Esophagus squamous epithelium (tissue), 5 donors: ENCODE measurements around the gene PMEPA1. TPM values are rescaled to one million over a fixed set of nuclear protein-coding genes. Genes with fewer than 3 reads are reported as not detected.
A peak's percentile ranks its signal among the peaks of the same experiment; 100 is the strongest.

Experiments
- DNase-seq: peaks from one replicate; lab custom pipeline; 2025; lab: John Stamatoyannopoulos, UW
- H3K27ac ChIP-seq, 4 donors: fragments of 200-600 bp; sonication (generic); one replicate each; pipeline ENCODE4 v1.5.1; 2016 to 2019; ENCODE audit warnings: mild to moderate bottlenecking in 1 of 4
- H3K27me3 ChIP-seq, 4 donors: fragments of 200-600 bp; sonication (generic); 1 replicate in 3 of 4; 2 replicates in 1 of 4; pipeline versions ENCODE4 v1.5.1 to v1.6.0; 2017 to 2021; ENCODE audit warnings: antibody characterized with exemption in 1 of 4
- H3K36me3 ChIP-seq, 3 donors: fragments of 200-600 bp; sonication (generic); one replicate each; pipeline ENCODE4 v1.5.1; 2016 to 2019
- H3K4me1 ChIP-seq, 3 donors: fragments of 200-600 bp; sonication (generic); one replicate each; pipeline ENCODE4 v1.5.1; 2017 to 2019
- H3K4me3 ChIP-seq, 4 donors: fragments of 200-600 bp; sonication (generic); 1 replicate in 3 of 4; 2 replicates in 1 of 4; pipeline ENCODE4 v1.5.1; 2016 to 2019; ENCODE audit warnings: mild to moderate bottlenecking in 2 of 4, moderate library complexity in 1 of 4
- H3K9me3 ChIP-seq, 3 donors: fragments of 200-600 bp; sonication (generic); one replicate each; pipeline ENCODE4 v1.5.1; 2016 to 2019
- POLR2A ChIP-seq, 4 donors: fragments of 450-650 bp; IDR thresholded peaks; one replicate each; pipeline ENCODE4 v1.6.1; 2017; ENCODE audit warnings: antibody characterized with exemption in 4 of 4, mild to moderate bottlenecking in 4 of 4, moderate library complexity in 3 of 4
- WGBS, 2 donors: methylation state at CpG; one replicate each; pipeline ENCODE4 v1.1.5; 2018; 5-methylcytosine and 5-hydroxymethylcytosine counted together
- intact Hi-C: fragments of 100-400 bp; cut with DNase I; formaldehyde crosslinking; loops from one replicate; pipeline ENCODE4 v1.15.0; 2022
- total RNA-seq, 4 donors: library from RNA; depleted of rRNA; stranded (reverse); fragments of >200 nt; gene quantifications; one replicate each; pipeline ENCODE4 v1.1.0, GENCODE V29; 2016
- TF ChIP-seq, protein P1 (sequence below), 6 experiments: fragments of 450-650 bp in 4 of 6; fragments of 200-600 bp in 2 of 6; sonication (generic) in 2 of 6; IDR thresholded peaks; one replicate each; pipeline ENCODE4 v1.5.1; 2016 to 2019; ENCODE audit warnings: antibody characterized with exemption in 6 of 6, mild to moderate bottlenecking in 4 of 6, moderate library complexity in 4 of 6
- donor health status: DM: yes; HTN: yes; CAD: no.

The PMEPA1 gene
- total RNA-seq, 4 donors from 2014 or later = 0.95 to 4.6 (median 2.6) TPM

GRCh38 chr20:57628047-57628961 is 81.5 kb downstream of the PMEPA1 start:
- H3K36me3 ChIP-seq = no peaks in the 10 kb centered on the region
- peak overlapping the region; percentile 14 to 82 (median 61) for H3K27ac ChIP-seq
- no peak overlapping the region for H3K4me3 ChIP-seq
- H3K27me3 ChIP-seq = peaks cover 0 to 11% (median 0%) of the 10 kb centered on the region in 4 donors
- peaks cover 0 to 19% (median 9%) of the 10 kb centered on the region in 3 donors for H3K4me1 ChIP-seq
- peaks cover 0 to 4% (median 0%) of the 10 kb centered on the region in 3 donors for H3K9me3 ChIP-seq
- peak; percentile 29 for DNase-seq
- WGBS, 2 donors = 2 to 21% methylated on average over 7 to 13 of the region's 29 CpGs
- TF ChIP-seq POLR2A (IDR thresholded peaks at IDR 0.05) = no peak
- TF ChIP-seq, protein P1, sequence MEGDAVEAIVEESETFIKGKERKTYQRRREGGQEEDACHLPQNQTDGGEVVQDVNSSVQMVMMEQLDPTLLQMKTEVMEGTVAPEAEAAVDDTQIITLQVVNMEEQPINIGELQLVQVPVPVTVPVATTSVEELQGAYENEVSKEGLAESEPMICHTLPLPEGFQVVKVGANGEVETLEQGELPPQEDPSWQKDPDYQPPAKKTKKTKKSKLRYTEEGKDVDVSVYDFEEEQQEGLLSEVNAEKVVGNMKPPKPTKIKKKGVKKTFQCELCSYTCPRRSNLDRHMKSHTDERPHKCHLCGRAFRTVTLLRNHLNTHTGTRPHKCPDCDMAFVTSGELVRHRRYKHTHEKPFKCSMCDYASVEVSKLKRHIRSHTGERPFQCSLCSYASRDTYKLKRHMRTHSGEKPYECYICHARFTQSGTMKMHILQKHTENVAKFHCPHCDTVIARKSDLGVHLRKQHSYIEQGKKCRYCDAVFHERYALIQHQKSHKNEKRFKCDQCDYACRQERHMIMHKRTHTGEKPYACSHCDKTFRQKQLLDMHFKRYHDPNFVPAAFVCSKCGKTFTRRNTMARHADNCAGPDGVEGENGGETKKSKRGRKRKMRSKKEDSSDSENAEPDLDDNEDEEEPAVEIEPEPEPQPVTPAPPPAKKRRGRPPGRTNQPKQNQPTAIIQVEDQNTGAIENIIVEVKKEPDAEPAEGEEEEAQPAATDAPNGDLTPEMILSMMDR (IDR thresholded peaks at IDR 0.05) = no peak
- intact Hi-C loops = no loop called here

GRCh38 chr20:57627339-57627738 is 82.5 kb downstream of the PMEPA1 start:
- no peaks in the 10 kb centered on the region for H3K36me3 ChIP-seq
- H3K4me1 ChIP-seq = peaks cover 0 to 23% (median 10%) of the 10 kb centered on the region in 3 donors
- no peak overlapping the region for H3K4me3 ChIP-seq
- H3K27me3 ChIP-seq = peaks cover 0 to 17% (median 0%) of the 10 kb centered on the region in 4 donors
- WGBS, 2 donors = 83 to 94% methylated on average over 1 to 2 of the region's 2 CpGs
- DNase-seq = no peak
- H3K27ac ChIP-seq = peak overlapping the region; percentile 21 to 79 (median 64)
- no peak for TF ChIP-seq POLR2A (IDR thresholded peaks at IDR 0.05)
- TF ChIP-seq, protein P1 (IDR thresholded peaks at IDR 0.05) = no peak
- intact Hi-C loops = no loop called here
- peaks cover 0 to 4% (median 0%) of the 10 kb centered on the region in 3 donors for H3K9me3 ChIP-seq

DNA sequence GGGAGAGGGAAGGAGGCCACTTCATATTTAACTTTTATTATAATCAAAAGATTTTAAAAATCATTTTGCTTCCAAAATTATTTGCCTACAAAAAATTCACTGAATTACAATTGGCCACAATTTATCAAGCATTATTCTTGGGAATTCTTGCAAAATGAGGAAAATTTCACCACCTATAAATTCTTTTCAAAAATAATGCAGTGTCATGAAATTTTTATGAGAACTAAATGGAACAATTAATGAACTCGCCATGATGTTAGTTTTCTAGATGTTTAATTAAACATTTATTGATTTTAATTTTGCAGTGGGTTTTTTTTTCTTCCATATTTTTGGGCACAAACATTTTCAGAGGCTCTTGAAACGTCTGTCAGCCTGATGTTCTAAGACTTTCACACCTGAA is 83.8 kb downstream of the PMEPA1 start:
- no peak for DNase-seq
- 67 to 74% methylated on average over 2 of the region's 2 CpGs for WGBS, 2 donors
- TF ChIP-seq, protein P1 (IDR thresholded peaks at IDR 0.05) = no peak
- TF ChIP-seq POLR2A (IDR thresholded peaks at IDR 0.05) = no peak
- Histone ChIP-seq H3K4me3 (no peak overlapping the region), H3K9me3 (peaks cover 0 to 4% (median 0%) of the 10 kb centered on the region in 3 donors), H3K36me3 (no peaks in the 10 kb centered on the region), H3K27ac (no peak overlapping the region), H3K27me3 (peaks cover 0 to 7% (median 0%) of the 10 kb centered on the region in 4 donors), H3K4me1 (peaks cover 0 to 37% (median 20%) of the 10 kb centered on the region in 3 donors)
- intact Hi-C loops = no loop called here

DNA sequence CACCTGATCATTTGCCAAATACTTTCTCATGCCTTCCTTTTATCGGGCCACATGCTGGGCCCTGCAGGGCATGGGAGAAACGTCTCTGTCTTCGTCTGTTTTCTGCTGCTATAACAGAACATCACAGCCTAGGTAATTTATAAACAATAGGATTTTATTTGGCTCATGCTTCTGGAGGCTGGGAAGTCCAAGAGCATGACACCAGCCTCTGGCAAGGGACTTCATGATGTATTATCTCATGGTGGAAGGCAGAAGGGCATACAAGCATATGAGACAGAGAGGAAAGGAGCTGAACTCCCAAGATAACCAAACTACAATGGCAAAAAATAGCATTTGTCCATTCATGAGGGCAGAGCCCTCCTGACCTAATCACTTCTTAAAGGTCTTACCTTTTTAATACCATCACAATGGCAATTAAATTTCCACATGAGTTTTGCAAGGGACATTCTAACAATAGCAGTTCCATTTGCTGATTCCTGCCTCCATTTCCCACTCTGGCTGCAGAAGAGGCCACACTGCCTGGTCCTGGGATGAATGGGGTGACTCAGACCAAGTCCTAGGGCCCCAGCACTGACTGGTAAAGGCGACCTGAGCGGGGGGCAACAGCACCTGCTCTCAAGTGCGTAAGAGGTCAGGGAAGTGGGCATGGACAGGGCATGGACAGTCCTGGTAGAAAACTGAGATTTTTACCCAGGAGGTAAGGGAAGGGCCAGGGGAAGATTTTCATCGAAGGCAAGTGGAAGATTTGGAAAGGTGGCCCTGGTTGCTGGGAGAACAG is 84.4 kb downstream of the PMEPA1 start:
- H3K27ac ChIP-seq = no peak overlapping the region
- peaks cover 3 to 43% (median 25%) of the 10 kb centered on the region in 3 donors for H3K4me1 ChIP-seq
- no peak for TF ChIP-seq POLR2A (IDR thresholded peaks at IDR 0.05)
- TF ChIP-seq, protein P1 (IDR thresholded peaks at IDR 0.05) = no peak
- DNase-seq = no peak
- peaks cover 0 to 7% (median 0%) of the 10 kb centered on the region in 4 donors for H3K27me3 ChIP-seq
- peaks cover 0 to 4% (median 0%) of the 10 kb centered on the region in 3 donors for H3K9me3 ChIP-seq
- no peaks in the 10 kb centered on the region for H3K36me3 ChIP-seq
- WGBS, 2 donors = 77 to 79% methylated on average over 6 to 7 of the region's 7 CpGs
- H3K4me3 ChIP-seq = no peak overlapping the region
- intact Hi-C loops = no loop called here
